IMR-90 (cell line): ENCODE measurements around the gene CD180. TPM values are rescaled to one million over a fixed set of nuclear protein-coding genes. Genes with fewer than 3 reads are reported as not detected.

Experiments
- ATAC-seq: fragments of 200-7000 bp; cut with Tn5 transposase; 2 replicates; pipeline ENCODE4 v1.9.1; 2020; ENCODE audit warnings: low read depth, mild to moderate bottlenecking, moderate library complexity
- BruUV-seq: library from RNA; stranded (reverse); fragments of 400-500 nt; replicated peaks from 2 replicates; lab custom pipeline; 2021; lab: Mats Ljungman, UMichigan
- CTCF ChIA-PET: fragments of 300-600 bp; formaldehyde crosslinking; extraction: SDS; loops from one replicate; lab custom pipeline; 2021; ENCODE audit warnings: antibody characterized with exemption; lab: Yijun Ruan, JAX
- POLR2A ChIA-PET: fragments of 300-600 bp; sonication (Branson Sonifier 250); formaldehyde crosslinking; loops from one replicate; lab custom pipeline; 2022; ENCODE audit warnings: antibody characterized with exemption; ENCODE audit not compliant: unreplicated experiment; lab: Charles Lee
- DNase-seq: peaks from one replicate; pipeline ENCODE4 v3.0.0; 2013
- H2AFZ ChIP-seq: replicated peaks from 2 replicates; pipeline ENCODE3; 2013; ENCODE audit warnings: low read length, mild to moderate bottlenecking; ENCODE audit not compliant: poor library complexity
- H2AK5ac ChIP-seq: 2 replicates; pipeline ENCODE4 v1.6.1; 2013; ENCODE audit warnings: low read depth, low read length, inconsistent platforms
- H2AK9ac ChIP-seq: replicated peaks from 2 replicates; pipeline ENCODE3; 2013; ENCODE audit warnings: mild to moderate bottlenecking, low read depth, low read length, moderate library complexity; ENCODE audit not compliant: poor library complexity
- H2BK120ac ChIP-seq: 2 replicates; pipeline ENCODE4 v1.6.1; 2013; ENCODE audit warnings: low read depth, low read length, inconsistent platforms
- H2BK15ac ChIP-seq: 3 replicates; pipeline ENCODE4 v1.6.1; 2013; ENCODE audit warnings: low read depth, low read length, inconsistent platforms
- H2BK20ac ChIP-seq: 2 replicates; pipeline ENCODE4 v1.6.1; 2013; ENCODE audit warnings: low read depth, mild to moderate bottlenecking, inconsistent platforms, low read length, moderate library complexity
- H2BK5ac ChIP-seq: 2 replicates; pipeline ENCODE4 v1.6.1; 2013; ENCODE audit warnings: mild to moderate bottlenecking, low read depth, low read length, inconsistent platforms; ENCODE audit not compliant: poor library complexity, severe bottlenecking
- H3K14ac ChIP-seq: replicated peaks from 2 replicates; pipeline ENCODE4 v1.6.1; 2013; ENCODE audit warnings: low read depth, low read length, inconsistent platforms
- H3K18ac ChIP-seq: 2 replicates; pipeline ENCODE4 v1.6.1; 2013; ENCODE audit warnings: low read depth, low read length, control low read depth
- H3K23ac ChIP-seq: 2 replicates; pipeline ENCODE4 v1.6.1; 2013; ENCODE audit warnings: low read depth, low read length, inconsistent platforms
- H3K27ac ChIP-seq: 2 replicates; pipeline ENCODE4 v1.5.1; 2013; ENCODE audit warnings: mild to moderate bottlenecking, control low read depth, low read length; ENCODE audit not compliant: insufficient read depth
- H3K27me3 ChIP-seq: 2 replicates; pipeline ENCODE4 v1.6.1; 2013; ENCODE audit warnings: low read length; ENCODE audit not compliant: control insufficient read depth, insufficient read depth
- H3K36me3 ChIP-seq: 2 replicates; pipeline ENCODE4 v1.6.1; 2013; ENCODE audit warnings: low read length, mixed read lengths; ENCODE audit not compliant: control insufficient read depth, insufficient read depth
- H3K4ac ChIP-seq: 2 replicates; pipeline ENCODE4 v1.6.1; 2013; ENCODE audit warnings: low read depth, low read length, inconsistent platforms
- H3K4me1 ChIP-seq: 2 replicates; pipeline ENCODE4 v1.6.1; 2013; ENCODE audit warnings: low read length, mixed read lengths; ENCODE audit not compliant: control insufficient read depth, insufficient read depth
- H3K4me2 ChIP-seq: 2 replicates; pipeline ENCODE4 v1.6.1; 2013; ENCODE audit warnings: low read depth, mild to moderate bottlenecking, control low read depth, low read length, moderate library complexity
- H3K4me3 ChIP-seq: 2 replicates; pipeline ENCODE4 v1.5.1; 2013; ENCODE audit warnings: low read depth, mild to moderate bottlenecking, control low read depth, low read length, moderate library complexity; ENCODE audit not compliant: insufficient read depth
- H3K56ac ChIP-seq: 2 replicates; pipeline ENCODE4 v1.6.1; 2013; ENCODE audit warnings: low read length, inconsistent platforms; ENCODE audit not compliant: insufficient read depth; ENCODE audit errors: extremely low read depth
- H3K79me1 ChIP-seq, 2 experiments: 2 replicates each; pipeline ENCODE4 v1.6.1; 2013; ENCODE audit warnings: low read length in 2 of 2, inconsistent platforms in 1 of 2, low read depth in 1 of 2
- H3K9ac ChIP-seq: 2 replicates; pipeline ENCODE4 v1.6.1; 2013; ENCODE audit warnings: low read depth, low read length, control low read depth
- H3K9me1 ChIP-seq: 2 replicates; pipeline ENCODE4 v1.6.1; 2013; ENCODE audit warnings: low read length, inconsistent platforms; ENCODE audit not compliant: insufficient read depth
- H3K9me3 ChIP-seq: 2 replicates; pipeline ENCODE4 v1.6.1; 2013; ENCODE audit warnings: low read length; ENCODE audit not compliant: control insufficient read depth, insufficient read depth
- H4K20me1 ChIP-seq: 2 replicates; pipeline ENCODE4 v1.6.1; 2013; ENCODE audit warnings: low read length, inconsistent platforms; ENCODE audit not compliant: insufficient read depth
- H4K5ac ChIP-seq: 2 replicates; pipeline ENCODE4 v1.6.1; 2013; ENCODE audit warnings: mild to moderate bottlenecking, low read depth, low read length, control low read depth
- H4K8ac ChIP-seq, 2 experiments: 2 replicates each; pipeline ENCODE4 v1.6.1; 2013; ENCODE audit warnings: low read depth in 2 of 2, low read length in 2 of 2, control low read depth in 1 of 2, inconsistent platforms in 1 of 2
- H4K91ac ChIP-seq: 2 replicates; pipeline ENCODE4 v1.6.1; 2013; ENCODE audit warnings: low read depth, low read length, inconsistent platforms; ENCODE audit not compliant: insufficient read depth
- CEBPB ChIP-seq: IDR thresholded peaks from 2 replicates; pipeline ENCODE4 v1.6.1; 2012; ENCODE audit warnings: low read depth, low read length, improper control_type of control experiment
- CHD1 ChIP-seq: IDR thresholded peaks from 2 replicates; pipeline ENCODE4 v1.6.1; 2012; ENCODE audit warnings: low read depth, low read length, improper control_type of control experiment
- ELK1 ChIP-seq: fragments of 150-350 bp; IDR thresholded peaks from 2 replicates; pipeline ENCODE4 v1.6.1; 2016; ENCODE audit warnings: low read depth, mild to moderate bottlenecking, low read length, moderate library complexity, borderline replicate concordance
- MAZ ChIP-seq: IDR thresholded peaks from 2 replicates; pipeline ENCODE4 v1.6.1; 2012; ENCODE audit warnings: low read depth, mild to moderate bottlenecking, low read length, improper control_type of control experiment, moderate library complexity, borderline replicate concordance
- NFE2L2 ChIP-seq: fragments of 150-350 bp; IDR thresholded peaks from 2 replicates; pipeline ENCODE4 v1.6.1; 2016; ENCODE audit warnings: low read depth, mild to moderate bottlenecking, low read length
- RAD21 ChIP-seq: IDR thresholded peaks from 2 replicates; pipeline ENCODE4 v1.6.1; 2012; ENCODE audit warnings: low read length, improper control_type of control experiment
- SMC3 ChIP-seq: fragments of 150-350 bp; IDR thresholded peaks from 2 replicates; pipeline ENCODE4 v1.6.1; 2016; ENCODE audit warnings: low read depth, mild to moderate bottlenecking, antibody characterized with exemption, low read length, moderate library complexity
- WGBS, 2 experiments: methylation state at CpG; one replicate each; pipeline versions ENCODE4 v1.1.5 to v1.1.7; 2013; ENCODE audit warnings: missing lambda C conversion rate in 2 of 2; ENCODE audit not compliant: insufficient read length in 1 of 2; ENCODE audit errors: extremely low coverage in 2 of 2; 5-methylcytosine and 5-hydroxymethylcytosine counted together
- dilution Hi-C: fragments of 300-500 bp; cut with HindIII; formaldehyde crosslinking; loops from one replicate; pipeline ENCODE4 v1.14.3; 2018; ENCODE audit warnings: low sequenced_read_pairs; ENCODE audit not compliant: unreplicated experiment
- in situ Hi-C: fragments of 300-500 bp; cut with MboI; formaldehyde crosslinking; loops from 3 replicates; pipeline ENCODE4 v1.14.3; 2019; ENCODE audit warnings: low sequenced_read_pairs, inconsistent platforms, mixed read lengths
- intact Hi-C: fragments of 100-400 bp; cut with micrococcal nuclease; formaldehyde crosslinking; loops from 2 replicates; pipeline ENCODE4 v1.10.0; 2022
- polyA plus RNA-seq, 3 experiments: library from polyadenylated mRNA; depleted of rRNA; stranded (reverse); fragments of >200 nt; gene quantifications; 2 replicates each; pipeline ENCODE4 v1.2.3, GENCODE V29; 2012; ENCODE audit warnings: low replicate concordance in 1 of 3
- total RNA-seq: library from RNA; depleted of rRNA; stranded (reverse); fragments of >200 nt; gene quantifications from 2 replicates; pipeline ENCODE4 v1.2.3, GENCODE V29; 2012
- TF ChIP-seq, protein P1 (sequence below): conservative IDR thresholded peaks from 2 replicates; pipeline ENCODE4 v1.5.1; 2012; ENCODE audit warnings: mild to moderate bottlenecking, low read depth, low read length, improper control_type of control experiment

CD180 gene
- total and polyA plus RNA-seq, 2 of the 4 experiments (the other 2 are of a cell fraction), result not detected

GRCh38 chr5:67209141-67209771 is 12.7 kb upstream of the CD180 start:
- intact Hi-C loops (loop anchor here (1.0 to 2.0 kb wide), 6 partner anchors 43 to 902 kb away; no protein-coding TSS in a partner anchor), in situ Hi-C loops (loop anchor here (5.0 to 25.0 kb wide), 2 partner anchors 402 to 897 kb away; no protein-coding TSS in a partner anchor), dilution Hi-C loops (no loop called here)
- Histone ChIP-seq H2BK5ac (no peak overlapping the region), H3K27me3 (no peaks in the 10 kb centered on the region), H2AFZ (peak overlapping the region; percentile 46), H2BK15ac (no peak overlapping the region), H3K4ac (no peak overlapping the region), H3K4me1 (peaks cover 2% of the 10 kb centered on the region; the same call in 1 of the 2 replicates), H4K91ac (no peak overlapping the region), H3K27ac (no peak overlapping the region), H3K18ac (no peak overlapping the region), H3K23ac (no peak overlapping the region), H3K56ac (no peak overlapping the region), H3K9me1 (no peaks in the 10 kb centered on the region), H3K4me2 (peak overlapping the region; percentile 58), H2AK5ac (peak overlapping the region; percentile 48; the same call in 1 of the 2 replicates), H3K79me1 (no peaks in the 10 kb centered on the region), H3K36me3 (no peaks in the 10 kb centered on the region), H4K8ac (no peak overlapping the region), H3K9me3 (no peaks in the 10 kb centered on the region), H2AK9ac (no peak overlapping the region), H4K20me1 (no peaks in the 10 kb centered on the region), H2BK120ac (no peak overlapping the region), H3K9ac (no peak overlapping the region), H4K5ac (no peak overlapping the region), H2BK20ac (no peak overlapping the region), H3K14ac (no peak overlapping the region), H3K4me3 (no peak overlapping the region)
- WGBS, 2 experiments, result 0% methylated on average over 1 of the region's 11 CpGs; no CpG with 5 or more reads in 1 of the 2 experiments
- peak; percentile 83 for ATAC-seq
- CTCF ChIA-PET, result interaction anchor here (0.6 kb wide), 2 partner anchors 45 to 280 kb away, joined by 3 to 4 read pairs; no protein-coding TSS in a partner anchor
- BruUV-seq, result no TSS peak
- TF ChIP-seq SMC3 (peak; percentile 60), MAZ (no peak), NFE2L2 (no peak), CEBPB (no peak), ELK1 (no peak), CHD1 (no peak), RAD21 (peak; percentile 83)
- TF ChIP-seq, protein P1, sequence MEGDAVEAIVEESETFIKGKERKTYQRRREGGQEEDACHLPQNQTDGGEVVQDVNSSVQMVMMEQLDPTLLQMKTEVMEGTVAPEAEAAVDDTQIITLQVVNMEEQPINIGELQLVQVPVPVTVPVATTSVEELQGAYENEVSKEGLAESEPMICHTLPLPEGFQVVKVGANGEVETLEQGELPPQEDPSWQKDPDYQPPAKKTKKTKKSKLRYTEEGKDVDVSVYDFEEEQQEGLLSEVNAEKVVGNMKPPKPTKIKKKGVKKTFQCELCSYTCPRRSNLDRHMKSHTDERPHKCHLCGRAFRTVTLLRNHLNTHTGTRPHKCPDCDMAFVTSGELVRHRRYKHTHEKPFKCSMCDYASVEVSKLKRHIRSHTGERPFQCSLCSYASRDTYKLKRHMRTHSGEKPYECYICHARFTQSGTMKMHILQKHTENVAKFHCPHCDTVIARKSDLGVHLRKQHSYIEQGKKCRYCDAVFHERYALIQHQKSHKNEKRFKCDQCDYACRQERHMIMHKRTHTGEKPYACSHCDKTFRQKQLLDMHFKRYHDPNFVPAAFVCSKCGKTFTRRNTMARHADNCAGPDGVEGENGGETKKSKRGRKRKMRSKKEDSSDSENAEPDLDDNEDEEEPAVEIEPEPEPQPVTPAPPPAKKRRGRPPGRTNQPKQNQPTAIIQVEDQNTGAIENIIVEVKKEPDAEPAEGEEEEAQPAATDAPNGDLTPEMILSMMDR, result peak; percentile 79
- peak; percentile 72 for DNase-seq
- POLR2A ChIA-PET, result no interaction called here
